Measurements from ENCODE around the gene LARP1.

LARP1 gene

GRCh38 chr5:154797762-154798161 lies 42.6 kb downstream of the LARP1 start:
- no peak overlapping the region for H3K27ac ChIP-seq (ENCODE audit: low read length)
- H3K36me3 ChIP-seq (ENCODE audit: control insufficient read depth in 1 of 2, insufficient read depth in 2 of 2, low read length in 2 of 2) = peaks cover 58 to 73% of the 10 kb centered on the region in 2 donors
- H3K9me3 ChIP-seq (ENCODE audit: control insufficient read depth in 1 of 2, low read length in 2 of 2) = no peaks in the 10 kb centered on the region
- H3K4me3 ChIP-seq (ENCODE audit: low read depth in 1 of 2, low read length in 2 of 2) = no peak overlapping the region
- H3K4me1 ChIP-seq (ENCODE audit: control insufficient read depth in 1 of 2, insufficient read depth in 2 of 2, low read length in 2 of 2) = peaks cover 0 to 3% of the 10 kb centered on the region in 2 donors
- H3K27me3 ChIP-seq (ENCODE audit: low read depth, low read length) = no peaks in the 10 kb centered on the region

DNA sequence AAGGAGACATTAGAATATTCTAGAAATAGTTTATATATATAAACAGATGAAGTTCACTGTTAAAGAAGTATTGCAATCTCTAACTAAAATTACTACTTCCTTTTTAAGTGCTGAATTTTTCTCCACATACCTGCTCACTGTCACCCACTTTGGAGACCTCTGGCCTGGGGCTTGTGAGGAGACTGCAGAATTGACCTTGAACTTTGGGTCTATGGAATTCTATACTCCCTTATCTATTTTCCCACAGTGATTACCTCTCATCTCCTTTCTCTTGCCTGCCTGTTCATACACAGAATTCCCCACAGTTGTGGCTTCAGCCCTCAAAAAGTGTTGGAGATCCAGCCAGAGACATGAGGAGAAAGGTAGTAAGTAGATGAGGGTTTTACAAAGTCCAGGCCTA lies 45.4 kb downstream of the LARP1 start:
- Histone ChIP-seq H3K27ac (ENCODE audit: low read length) (no peak overlapping the region), H3K4me1 (ENCODE audit: control insufficient read depth in 1 of 2, insufficient read depth in 2 of 2, low read length in 2 of 2) (peaks cover 0 to 3% of the 10 kb centered on the region in 2 donors), H3K36me3 (ENCODE audit: control insufficient read depth in 1 of 2, insufficient read depth in 2 of 2, low read length in 2 of 2) (peaks cover 68 to 77% of the 10 kb centered on the region in 2 donors), H3K9me3 (ENCODE audit: control insufficient read depth in 1 of 2, low read length in 2 of 2) (no peaks in the 10 kb centered on the region), H3K4me3 (ENCODE audit: low read depth in 1 of 2, low read length in 2 of 2) (no peak overlapping the region), H3K27me3 (ENCODE audit: low read depth, low read length) (no peaks in the 10 kb centered on the region)

DNA sequence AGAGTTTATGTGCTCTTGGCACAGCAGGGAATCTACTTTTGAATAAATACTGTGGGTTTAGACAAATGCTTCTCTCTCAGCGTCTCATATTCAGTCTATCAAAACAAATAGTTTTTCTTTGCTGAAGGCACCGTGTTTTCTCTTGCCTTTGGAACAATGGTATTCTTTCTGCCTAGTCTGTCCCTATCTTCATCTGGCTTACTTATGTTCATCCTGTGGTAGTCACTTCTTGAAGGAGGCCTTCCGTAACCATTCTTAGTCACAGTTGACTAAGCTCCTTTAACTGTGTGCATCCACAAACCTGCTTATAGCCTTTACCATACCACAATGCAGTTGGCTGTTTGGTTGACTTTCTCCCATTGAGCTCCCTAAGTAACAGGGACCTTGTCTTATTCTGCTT lies 45.9 kb downstream of the LARP1 start:
- H3K4me3 ChIP-seq (ENCODE audit: low read depth in 1 of 2, low read length in 2 of 2) = no peak overlapping the region
- H3K27ac ChIP-seq (ENCODE audit: low read length) = no peak overlapping the region
- peaks cover 72 to 82% of the 10 kb centered on the region in 2 donors for H3K36me3 ChIP-seq (ENCODE audit: control insufficient read depth in 1 of 2, insufficient read depth in 2 of 2, low read length in 2 of 2)
- H3K4me1 ChIP-seq (ENCODE audit: control insufficient read depth in 1 of 2, insufficient read depth in 2 of 2, low read length in 2 of 2) = peaks cover 0 to 3% of the 10 kb centered on the region in 2 donors
- H3K9me3 ChIP-seq (ENCODE audit: control insufficient read depth in 1 of 2, low read length in 2 of 2) = no peaks in the 10 kb centered on the region
- H3K27me3 ChIP-seq (ENCODE audit: low read depth, low read length) = no peaks in the 10 kb centered on the region

- Histone ChIP-seq H3K27me3 (ENCODE audit: low read depth, low read length) (no peaks in the 10 kb centered on the region), H3K9me3 (ENCODE audit: control insufficient read depth in 1 of 2, low read length in 2 of 2) (no peaks in the 10 kb centered on the region), H3K27ac (ENCODE audit: low read length) (no peak overlapping the region), H3K36me3 (ENCODE audit: control insufficient read depth in 1 of 2, insufficient read depth in 2 of 2, low read length in 2 of 2) (peaks cover 75 to 84% of the 10 kb centered on the region in 2 donors), H3K4me1 (ENCODE audit: control insufficient read depth in 1 of 2, insufficient read depth in 2 of 2, low read length in 2 of 2) (peaks cover 0 to 3% of the 10 kb centered on the region in 2 donors), H3K4me3 (ENCODE audit: low read depth in 1 of 2, low read length in 2 of 2) (no peak overlapping the region)
Observed at GRCh38 chr5:154802050-154802449, 46.9 kb downstream of the LARP1 start.

DNA sequence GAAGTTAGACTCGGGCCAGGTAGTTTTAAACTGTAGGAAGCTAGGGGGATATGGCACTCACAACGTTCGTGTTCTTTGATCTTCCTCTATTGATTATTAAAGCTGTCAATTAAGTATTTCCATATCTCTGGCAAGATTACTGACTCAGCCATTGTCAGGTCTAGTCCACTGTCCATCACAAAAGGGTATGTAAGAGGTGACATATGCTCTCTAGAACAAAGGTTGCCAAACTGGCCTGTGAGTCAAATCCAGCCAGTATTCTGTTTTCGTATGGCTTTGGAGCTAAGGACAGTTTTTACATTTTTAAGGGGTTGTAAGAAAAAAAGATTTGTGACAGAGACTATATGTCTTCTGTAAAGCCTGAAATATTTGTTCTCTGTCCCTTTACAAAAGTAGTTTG lies 51.0 kb downstream of the LARP1 start:
- Histone ChIP-seq H3K27me3 (ENCODE audit: low read depth, low read length) (no peaks in the 10 kb centered on the region), H3K4me1 (ENCODE audit: control insufficient read depth in 1 of 2, insufficient read depth in 2 of 2, low read length in 2 of 2) (no peaks in the 10 kb centered on the region), H3K4me3 (ENCODE audit: low read depth in 1 of 2, low read length in 2 of 2) (no peak overlapping the region), H3K9me3 (ENCODE audit: control insufficient read depth in 1 of 2, low read length in 2 of 2) (no peaks in the 10 kb centered on the region), H3K27ac (ENCODE audit: low read length) (no peak overlapping the region), H3K36me3 (ENCODE audit: control insufficient read depth in 1 of 2, insufficient read depth in 2 of 2, low read length in 2 of 2) (peaks cover 74 to 84% of the 10 kb centered on the region in 2 donors)

DNA sequence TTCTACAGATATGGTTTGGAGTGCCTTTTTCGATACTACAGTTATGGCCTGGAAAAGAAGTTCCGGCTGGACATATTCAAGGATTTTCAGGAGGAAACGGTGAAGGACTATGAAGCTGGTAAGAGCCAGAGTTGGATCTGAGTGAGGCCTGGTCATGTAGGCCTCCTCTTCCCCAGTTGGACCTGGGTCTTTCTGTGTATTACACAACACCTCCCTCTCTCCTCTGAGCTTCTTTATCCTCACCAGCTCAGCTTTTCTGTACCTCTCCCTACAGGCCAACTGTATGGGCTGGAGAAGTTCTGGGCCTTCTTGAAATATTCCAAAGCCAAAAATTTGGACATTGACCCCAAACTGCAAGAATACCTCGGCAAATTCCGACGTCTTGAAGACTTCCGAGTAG lies 56.1 kb downstream of the LARP1 start:
- Histone ChIP-seq H3K4me3 (ENCODE audit: low read depth in 1 of 2, low read length in 2 of 2) (no peak overlapping the region), H3K27me3 (ENCODE audit: low read depth, low read length) (no peaks in the 10 kb centered on the region), H3K27ac (ENCODE audit: low read length) (no peak overlapping the region), H3K4me1 (ENCODE audit: control insufficient read depth in 1 of 2, insufficient read depth in 2 of 2, low read length in 2 of 2) (peaks cover 0 to 5% of the 10 kb centered on the region in 2 donors), H3K9me3 (ENCODE audit: control insufficient read depth in 1 of 2, low read length in 2 of 2) (no peaks in the 10 kb centered on the region), H3K36me3 (ENCODE audit: control insufficient read depth in 1 of 2, insufficient read depth in 2 of 2, low read length in 2 of 2) (peaks cover 61 to 74% of the 10 kb centered on the region in 2 donors)

- H3K9me3 ChIP-seq (ENCODE audit: control insufficient read depth in 1 of 2, low read length in 2 of 2) = no peaks in the 10 kb centered on the region
- H3K4me1 ChIP-seq (ENCODE audit: control insufficient read depth in 1 of 2, insufficient read depth in 2 of 2, low read length in 2 of 2) = peaks cover 0 to 5% of the 10 kb centered on the region in 2 donors
- no peak overlapping the region for H3K4me3 ChIP-seq (ENCODE audit: low read depth in 1 of 2, low read length in 2 of 2)
- H3K36me3 ChIP-seq (ENCODE audit: control insufficient read depth in 1 of 2, insufficient read depth in 2 of 2, low read length in 2 of 2) = peaks cover 60 to 73% of the 10 kb centered on the region in 2 donors
- H3K27ac ChIP-seq (ENCODE audit: low read length) = no peak overlapping the region
- no peaks in the 10 kb centered on the region for H3K27me3 ChIP-seq (ENCODE audit: low read depth, low read length)
Observed at GRCh38 chr5:154811653-154812465, 56.7 kb downstream of the LARP1 start.

GRCh38 chr5:154813158-154813557 lies 58.0 kb downstream of the LARP1 start:
- Histone ChIP-seq H3K27me3 (ENCODE audit: low read depth, low read length) (no peaks in the 10 kb centered on the region), H3K9me3 (ENCODE audit: control insufficient read depth in 1 of 2, low read length in 2 of 2) (no peaks in the 10 kb centered on the region), H3K4me3 (ENCODE audit: low read depth in 1 of 2, low read length in 2 of 2) (no peak overlapping the region), H3K4me1 (ENCODE audit: control insufficient read depth in 1 of 2, insufficient read depth in 2 of 2, low read length in 2 of 2) (peaks cover 0 to 5% of the 10 kb centered on the region in 2 donors), H3K36me3 (ENCODE audit: control insufficient read depth in 1 of 2, insufficient read depth in 2 of 2, low read length in 2 of 2) (peaks cover 55 to 64% of the 10 kb centered on the region in 2 donors), H3K27ac (ENCODE audit: low read length) (peak overlapping the region; percentile 5)

- Histone ChIP-seq H3K27ac (ENCODE audit: low read length) (no peak overlapping the region), H3K9me3 (ENCODE audit: control insufficient read depth in 1 of 2, low read length in 2 of 2) (no peaks in the 10 kb centered on the region)
Observed at GRCh38 chr5:154813736-154814135, 58.6 kb downstream of the LARP1 start.

DNA sequence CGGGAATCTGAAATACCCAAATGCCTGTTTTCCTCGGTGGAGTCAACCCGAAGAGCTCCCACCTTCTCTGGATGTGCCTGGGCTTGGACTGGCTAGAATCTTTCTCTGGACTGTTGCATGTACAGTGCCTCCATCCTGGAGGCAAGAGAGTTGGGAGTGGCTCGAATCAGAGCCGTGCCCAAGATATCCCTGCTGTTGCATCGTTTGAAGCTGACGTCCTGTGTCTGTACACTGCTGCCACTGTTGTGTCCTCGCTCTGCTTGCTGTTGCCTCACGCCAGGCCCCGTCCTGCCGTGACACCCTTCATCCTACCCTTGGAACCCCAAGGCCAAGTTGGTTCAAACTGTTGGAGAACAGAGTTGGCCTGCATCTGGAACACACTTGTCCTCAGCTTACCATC lies 59.8 kb downstream of the LARP1 start:
- H3K27me3 ChIP-seq (ENCODE audit: low read depth, low read length) = no peaks in the 10 kb centered on the region
- H3K4me1 ChIP-seq (ENCODE audit: control insufficient read depth in 1 of 2, insufficient read depth in 2 of 2, low read length in 2 of 2) = peaks cover 0 to 5% of the 10 kb centered on the region in 2 donors
- no peaks in the 10 kb centered on the region for H3K9me3 ChIP-seq (ENCODE audit: control insufficient read depth in 1 of 2, low read length in 2 of 2)
- H3K27ac ChIP-seq (ENCODE audit: low read length) = no peak overlapping the region
- no peak overlapping the region for H3K4me3 ChIP-seq (ENCODE audit: low read depth in 1 of 2, low read length in 2 of 2)
- peaks cover 49 to 58% of the 10 kb centered on the region in 2 donors for H3K36me3 ChIP-seq (ENCODE audit: control insufficient read depth in 1 of 2, insufficient read depth in 2 of 2, low read length in 2 of 2)

More at GRCh38 chr5:154813736-154814135, 58.6 kb downstream of the LARP1 start:
- Histone ChIP-seq H3K27me3 (ENCODE audit: low read depth, low read length) (no peaks in the 10 kb centered on the region), H3K4me1 (ENCODE audit: control insufficient read depth in 1 of 2, insufficient read depth in 2 of 2, low read length in 2 of 2) (peaks cover 0 to 5% of the 10 kb centered on the region in 2 donors), H3K36me3 (ENCODE audit: control insufficient read depth in 1 of 2, insufficient read depth in 2 of 2, low read length in 2 of 2) (peaks cover 49 to 58% of the 10 kb centered on the region in 2 donors), H3K4me3 (ENCODE audit: low read depth in 1 of 2, low read length in 2 of 2) (no peak overlapping the region)

DNA sequence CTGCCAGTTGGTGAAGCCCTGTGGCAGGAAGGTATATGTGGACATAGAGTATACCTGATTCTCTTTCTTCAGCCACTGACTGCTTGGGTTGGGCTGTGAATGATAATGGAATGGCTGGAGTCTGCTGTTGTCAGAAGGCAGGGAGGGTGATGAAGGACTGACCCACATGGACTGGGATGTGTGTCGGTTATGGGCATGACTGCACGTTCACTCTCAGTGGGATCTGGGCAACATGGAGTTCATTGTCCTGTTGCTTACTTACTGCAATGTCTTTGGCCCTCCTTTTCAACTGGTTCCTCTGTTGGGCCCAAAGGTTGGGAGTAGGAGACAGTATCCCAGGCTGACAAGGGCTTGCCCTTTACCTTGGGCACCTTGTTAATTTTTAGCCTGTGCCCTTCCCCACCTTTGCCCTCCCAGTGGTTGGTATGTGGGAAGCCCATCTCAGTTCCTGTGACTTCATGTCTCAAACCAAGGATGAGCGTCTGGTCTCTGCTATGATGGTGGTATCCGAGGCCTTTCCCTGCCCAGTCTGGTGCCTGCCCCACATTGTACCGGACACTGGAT lies 60.6 kb downstream of the LARP1 start:
- Histone ChIP-seq H3K4me1 (ENCODE audit: control insufficient read depth in 1 of 2, insufficient read depth in 2 of 2, low read length in 2 of 2) (peaks cover 0 to 5% of the 10 kb centered on the region in 2 donors), H3K27ac (ENCODE audit: low read length) (no peak overlapping the region), H3K36me3 (ENCODE audit: control insufficient read depth in 1 of 2, insufficient read depth in 2 of 2, low read length in 2 of 2) (peaks cover 54 to 58% of the 10 kb centered on the region in 2 donors), H3K27me3 (ENCODE audit: low read depth, low read length) (no peaks in the 10 kb centered on the region), H3K4me3 (ENCODE audit: low read depth in 1 of 2, low read length in 2 of 2) (no peak overlapping the region), H3K9me3 (ENCODE audit: control insufficient read depth in 1 of 2, low read length in 2 of 2) (no peaks in the 10 kb centered on the region)

Measured in muscle layer of duodenum (tissue), 2 donors.